GM20000 (cell line): ENCODE data around the gene SLC1A5.

Experiments used
- DNase-seq: peaks from one replicate; pipeline ENCODE4 v3.0.0; 2012; ENCODE audit warnings: low spot score
- CTCF ChIP-seq: IDR thresholded peaks from 2 replicates; pipeline ENCODE4 v1.5.1; 2012; ENCODE audit warnings: mild to moderate bottlenecking, control low read depth; ENCODE audit errors: extremely low read depth, missing control alignments

The SLC1A5 gene

GRCh38 chr19:46797881-46798280 is 9.5 kb upstream of the SLC1A5 start:
- no peak for TF ChIP-seq CTCF
- DNase-seq = no peak

GRCh38 chr19:46791944-46792343 is 3.5 kb upstream of the SLC1A5 start:
- DNase-seq = peak; percentile 51
- no peak for TF ChIP-seq CTCF

GRCh38 chr19:46789371-46789770 is 977 bp upstream of the SLC1A5 start:
- no peak for TF ChIP-seq CTCF
- DNase-seq = no peak

- no peak for DNase-seq
- TF ChIP-seq CTCF = no peak
Observed at GRCh38 chr19:46788968-46789338, 559 bp upstream of the SLC1A5 start.

GRCh38 chr19:46787331-46788261 is 798 bp downstream of the SLC1A5 start:
- TF ChIP-seq CTCF = no peak
- DNase-seq = peak; percentile 53

- TF ChIP-seq CTCF = no peak
- no peak for DNase-seq
Observed at GRCh38 chr19:46787040-46787330, 1.4 kb downstream of the SLC1A5 start.

GRCh38 chr19:46786236-46787039 is 2.0 kb downstream of the SLC1A5 start:
- no peak for TF ChIP-seq CTCF
- DNase-seq = peak; percentile 84
